ENCODE results near the gene TBCD. TPM values are rescaled to one million over a fixed set of nuclear protein-coding genes. Genes with fewer than 3 reads are reported as not detected.

Gene TBCD
- total and polyA plus RNA-seq, 9 of the 15 experiments (the other 6 are each of a cell fraction or from before 2014, with no cell fraction given) = 8.9 to 98.5 (median 28.0) TPM

DNA sequence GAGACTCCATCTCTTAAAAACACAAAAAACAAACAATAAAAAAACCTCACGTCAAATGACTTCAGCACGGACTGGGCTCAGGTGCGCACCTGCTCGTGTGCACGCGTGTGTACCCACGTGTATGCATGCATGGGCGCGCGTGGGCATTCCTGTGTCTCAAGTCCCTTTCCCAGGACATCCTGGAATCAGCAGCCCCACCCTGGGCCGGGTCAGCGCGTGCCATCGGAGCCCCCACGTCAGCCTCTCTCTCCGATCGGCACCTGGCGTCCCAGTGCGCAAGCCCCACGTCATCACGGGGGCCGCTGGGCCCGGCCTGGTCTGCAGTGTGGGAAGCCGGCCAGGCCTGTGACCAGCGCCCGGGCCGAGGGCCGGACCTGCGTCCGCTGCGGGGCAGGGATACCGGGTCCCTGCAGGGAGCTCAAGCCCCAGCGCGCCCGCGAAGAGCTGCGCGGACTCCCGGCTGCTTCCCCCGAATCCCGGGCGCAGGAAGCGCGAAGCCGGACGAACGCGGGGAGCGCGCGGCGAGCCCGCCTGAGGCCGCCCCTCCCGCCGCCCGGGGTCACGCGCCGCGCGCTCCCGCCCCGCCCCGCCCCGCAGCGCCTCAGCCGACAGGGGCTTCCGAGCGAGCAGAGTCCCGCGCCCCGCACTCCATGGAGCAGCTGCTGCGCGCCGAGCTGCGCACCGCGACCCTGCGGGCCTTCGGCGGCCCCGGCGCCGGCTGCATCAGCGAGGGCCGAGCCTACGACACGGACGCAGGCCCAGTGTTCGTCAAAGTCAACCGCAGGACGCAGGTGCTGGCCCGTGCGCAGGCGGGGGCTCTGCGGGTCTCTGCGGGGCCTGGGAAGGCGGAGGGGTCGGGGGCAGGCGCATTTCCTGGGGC, 16.6 kb upstream of the TBCD start, which contains the start of gene FN3K (continued):
- TF ChIP-seq, protein P1, sequence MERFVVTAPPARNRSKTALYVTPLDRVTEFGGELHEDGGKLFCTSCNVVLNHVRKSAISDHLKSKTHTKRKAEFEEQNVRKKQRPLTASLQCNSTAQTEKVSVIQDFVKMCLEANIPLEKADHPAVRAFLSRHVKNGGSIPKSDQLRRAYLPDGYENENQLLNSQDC (CRISPR knock-in tag; IDR thresholded peaks at IDR 0.05) = no peak
- TF ChIP-seq ZBTB8A (IDR thresholded peaks at IDR 0.05; ENCODE audit: partially characterized antibody) = no peak
- TF ChIP-seq SMC3 (conservative IDR thresholded peaks at IDR 0.05; ENCODE audit: insufficient read depth, low read depth, low read length) = no peak
- TF ChIP-seq, protein P2, sequence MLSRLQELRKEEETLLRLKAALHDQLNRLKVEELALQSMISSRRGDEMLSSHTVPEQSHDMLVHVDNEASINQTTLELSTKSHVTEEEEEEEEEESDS (CRISPR knock-in tag; IDR thresholded peaks at IDR 0.05) = no peak
- TF ChIP-seq CBFA2T2 (conservative IDR thresholded peaks at IDR 0.05) = no peak
- no peak for TF ChIP-seq ZFP30 (CRISPR knock-in tag; IDR thresholded peaks at IDR 0.05; ENCODE audit: borderline replicate concordance)
- TF ChIP-seq, protein P3, sequence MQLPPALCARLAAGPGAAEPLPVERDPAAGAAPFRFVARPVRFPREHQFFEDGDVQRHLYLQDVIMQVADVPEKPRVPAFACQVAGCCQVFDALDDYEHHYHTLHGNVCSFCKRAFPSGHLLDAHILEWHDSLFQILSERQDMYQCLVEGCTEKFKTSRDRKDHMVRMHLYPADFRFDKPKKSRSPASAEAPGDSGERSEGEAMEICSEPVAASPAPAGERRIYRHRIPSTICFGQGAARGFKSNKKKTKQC (CRISPR knock-in tag; IDR thresholded peaks at IDR 0.05) = peak; percentile 46; the same call in 1 of the 2 replicates
- peak; percentile 23; the same call in 1 of the 2 replicates for TF ChIP-seq FOXK1 (CRISPR knock-in tag; IDR thresholded peaks at IDR 0.05; ENCODE audit: borderline replicate concordance)
- TF ChIP-seq, protein P4, sequence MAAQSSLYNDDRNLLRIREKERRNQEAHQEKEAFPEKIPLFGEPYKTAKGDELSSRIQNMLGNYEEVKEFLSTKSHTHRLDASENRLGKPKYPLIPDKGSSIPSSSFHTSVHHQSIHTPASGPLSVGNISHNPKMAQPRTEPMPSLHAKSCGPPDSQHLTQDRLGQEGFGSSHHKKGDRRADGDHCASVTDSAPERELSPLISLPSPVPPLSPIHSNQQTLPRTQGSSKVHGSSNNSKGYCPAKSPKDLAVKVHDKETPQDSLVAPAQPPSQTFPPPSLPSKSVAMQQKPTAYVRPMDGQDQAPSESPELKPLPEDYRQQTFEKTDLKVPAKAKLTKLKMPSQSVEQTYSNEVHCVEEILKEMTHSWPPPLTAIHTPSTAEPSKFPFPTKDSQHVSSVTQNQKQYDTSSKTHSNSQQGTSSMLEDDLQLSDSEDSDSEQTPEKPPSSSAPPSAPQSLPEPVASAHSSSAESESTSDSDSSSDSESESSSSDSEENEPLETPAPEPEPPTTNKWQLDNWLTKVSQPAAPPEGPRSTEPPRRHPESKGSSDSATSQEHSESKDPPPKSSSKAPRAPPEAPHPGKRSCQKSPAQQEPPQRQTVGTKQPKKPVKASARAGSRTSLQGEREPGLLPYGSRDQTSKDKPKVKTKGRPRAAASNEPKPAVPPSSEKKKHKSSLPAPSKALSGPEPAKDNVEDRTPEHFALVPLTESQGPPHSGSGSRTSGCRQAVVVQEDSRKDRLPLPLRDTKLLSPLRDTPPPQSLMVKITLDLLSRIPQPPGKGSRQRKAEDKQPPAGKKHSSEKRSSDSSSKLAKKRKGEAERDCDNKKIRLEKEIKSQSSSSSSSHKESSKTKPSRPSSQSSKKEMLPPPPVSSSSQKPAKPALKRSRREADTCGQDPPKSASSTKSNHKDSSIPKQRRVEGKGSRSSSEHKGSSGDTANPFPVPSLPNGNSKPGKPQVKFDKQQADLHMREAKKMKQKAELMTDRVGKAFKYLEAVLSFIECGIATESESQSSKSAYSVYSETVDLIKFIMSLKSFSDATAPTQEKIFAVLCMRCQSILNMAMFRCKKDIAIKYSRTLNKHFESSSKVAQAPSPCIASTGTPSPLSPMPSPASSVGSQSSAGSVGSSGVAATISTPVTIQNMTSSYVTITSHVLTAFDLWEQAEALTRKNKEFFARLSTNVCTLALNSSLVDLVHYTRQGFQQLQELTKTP (IDR thresholded peaks at IDR 0.05; ENCODE audit: low read depth in 1 of 2, partially characterized antibody in 2 of 2) = no peak
- TF ChIP-seq, protein P5, sequence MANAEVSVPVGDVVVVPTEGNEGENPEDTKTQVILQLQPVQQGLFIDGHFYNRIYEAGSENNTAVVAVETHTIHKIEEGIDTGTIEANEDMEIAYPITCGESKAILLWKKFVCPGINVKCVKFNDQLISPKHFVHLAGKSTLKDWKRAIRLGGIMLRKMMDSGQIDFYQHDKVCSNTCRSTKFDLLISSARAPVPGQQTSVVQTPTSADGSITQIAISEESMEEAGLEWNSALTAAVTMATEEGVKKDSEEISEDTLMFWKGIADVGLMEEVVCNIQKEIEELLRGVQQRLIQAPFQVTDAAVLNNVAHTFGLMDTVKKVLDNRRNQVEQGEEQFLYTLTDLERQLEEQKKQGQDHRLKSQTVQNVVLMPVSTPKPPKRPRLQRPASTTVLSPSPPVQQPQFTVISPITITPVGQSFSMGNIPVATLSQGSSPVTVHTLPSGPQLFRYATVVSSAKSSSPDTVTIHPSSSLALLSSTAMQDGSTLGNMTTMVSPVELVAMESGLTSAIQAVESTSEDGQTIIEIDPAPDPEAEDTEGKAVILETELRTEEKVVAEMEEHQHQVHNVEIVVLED (CRISPR knock-in tag; IDR thresholded peaks at IDR 0.05) = peak; percentile 62; the same call in 1 of the 2 replicates
- TF ChIP-seq NCOR1 (IDR thresholded peaks at IDR 0.05) = 0 out of 2 replicates have a peak, but pooled peaks have one; percentile 4
- peak; percentile 68 for TF ChIP-seq SUPT5H (IDR thresholded peaks at IDR 0.05)
- TF ChIP-seq GATAD2B (IDR thresholded peaks at IDR 0.05; ENCODE audit: borderline replicate concordance) = no peak
- TF ChIP-seq FOS (IDR thresholded peaks at IDR 0.05; ENCODE audit: extremely low read depth, insufficient read length) = no peak
- TF ChIP-seq U2AF2 (optimal IDR thresholded peaks at IDR 0.05; ENCODE audit: low read depth, low read length) = no peak
- TF ChIP-seq CREB1 (IDR thresholded peaks at IDR 0.05) = peak; percentile 79; the same call in 1 of the 2 replicates
- peak; percentile 89 for TF ChIP-seq CREB1 (CRISPR knock-in tag; IDR thresholded peaks at IDR 0.05)
- TF ChIP-seq ZNF584 (CRISPR knock-in tag; IDR thresholded peaks at IDR 0.05; ENCODE audit: low read depth) = 0 out of 2 replicates have a peak, but pooled peaks have one; percentile 39
